H9 (cell line): Measurements from ENCODE around the gene PPP1R16B. TPM values are rescaled to one million over a fixed set of nuclear protein-coding genes. Genes with fewer than 3 reads are reported as not detected.

ENCODE experiments used
- DNase-seq: peaks from one replicate; pipeline ENCODE4 v3.0.0-alpha.2; 2017
- H2AFZ ChIP-seq: one replicate; pipeline ENCODE4 v1.6.1; 2013; ENCODE audit warnings: mild to moderate bottlenecking, low read length, control low read depth, moderate library complexity
- H2AK5ac ChIP-seq: 2 replicates; pipeline ENCODE4 v1.6.1; 2013; ENCODE audit warnings: low read length, control low read depth, mixed read lengths; ENCODE audit not compliant: insufficient read length
- H2BK120ac ChIP-seq: one replicate; pipeline ENCODE4 v1.6.1; 2013; ENCODE audit warnings: low read depth, mild to moderate bottlenecking, low read length, control low read depth, inconsistent platforms; ENCODE audit not compliant: poor library complexity, severe bottlenecking
- H2BK12ac ChIP-seq: 2 replicates; pipeline ENCODE4 v1.6.1; 2013; ENCODE audit warnings: low read length, control low read depth, mixed read lengths, low read depth; ENCODE audit not compliant: insufficient read length
- H2BK15ac ChIP-seq: 2 replicates; pipeline ENCODE4 v1.6.1; 2013; ENCODE audit warnings: low read depth, low read length, control low read depth
- H2BK20ac ChIP-seq: one replicate; pipeline ENCODE4 v1.6.1; 2013; ENCODE audit warnings: low read depth, mild to moderate bottlenecking, low read length, control low read depth, inconsistent platforms; ENCODE audit not compliant: poor library complexity, severe bottlenecking
- H2BK5ac ChIP-seq: 2 replicates; pipeline ENCODE4 v1.6.1; 2013; ENCODE audit warnings: low read length, control low read depth, mixed read lengths; ENCODE audit not compliant: insufficient read length
- H3K14ac ChIP-seq: 2 replicates; pipeline ENCODE4 v1.6.1; 2013; ENCODE audit warnings: low read length, control low read depth; ENCODE audit not compliant: insufficient read depth
- H3K18ac ChIP-seq: 2 replicates; pipeline ENCODE4 v1.6.1; 2013; ENCODE audit warnings: low read depth, mild to moderate bottlenecking, mixed read lengths, low read length, control low read depth; ENCODE audit not compliant: insufficient read length
- H3K23ac ChIP-seq: 2 replicates; pipeline ENCODE4 v1.6.1; 2013; ENCODE audit warnings: low read length, control low read depth, mixed read lengths, low read depth; ENCODE audit not compliant: insufficient read length
- H3K23me2 ChIP-seq: 2 replicates; pipeline ENCODE4 v1.6.1; 2013; ENCODE audit warnings: low read depth, mild to moderate bottlenecking, mixed read lengths, low read length, control low read depth; ENCODE audit not compliant: insufficient read length, poor library complexity, severe bottlenecking
- H3K27ac ChIP-seq: 2 replicates; pipeline ENCODE4 v1.5.1; 2013; ENCODE audit warnings: low read length, control low read depth, mixed read lengths, low read depth; ENCODE audit not compliant: insufficient read length
- H3K27me3 ChIP-seq: 2 replicates; pipeline ENCODE4 v1.6.1; 2013; ENCODE audit warnings: low read length, control low read depth, inconsistent platforms; ENCODE audit not compliant: insufficient read depth
- H3K4ac ChIP-seq: 2 replicates; pipeline ENCODE4 v1.6.1; 2013; ENCODE audit warnings: low read depth, mild to moderate bottlenecking, control low read depth, inconsistent platforms, low read length, moderate library complexity
- H3K4me1 ChIP-seq: 2 replicates; pipeline ENCODE4 v1.6.1; 2013; ENCODE audit warnings: low read length, control low read depth, inconsistent platforms; ENCODE audit not compliant: insufficient read depth
- H3K4me2 ChIP-seq: 2 replicates; pipeline ENCODE4 v1.6.1; 2013; ENCODE audit warnings: low read length, control low read depth, mixed read lengths; ENCODE audit not compliant: insufficient read length, insufficient read depth
- H3K56ac ChIP-seq: 2 replicates; pipeline ENCODE4 v1.6.1; 2013; ENCODE audit warnings: low read depth, mild to moderate bottlenecking, mixed read lengths, low read length, control low read depth; ENCODE audit not compliant: insufficient read length
- H3K79me1 ChIP-seq: 2 replicates; pipeline ENCODE4 v1.6.1; 2013; ENCODE audit warnings: low read depth, mild to moderate bottlenecking, moderate library complexity, low read length, control low read depth, inconsistent platforms; ENCODE audit not compliant: insufficient read depth, poor library complexity, severe bottlenecking
- H3K79me2 ChIP-seq: 2 replicates; pipeline ENCODE4 v1.6.1; 2013; ENCODE audit warnings: low read length, control low read depth, inconsistent platforms; ENCODE audit not compliant: insufficient read depth
- H3K9ac ChIP-seq: 2 replicates; pipeline ENCODE4 v1.6.1; 2013; ENCODE audit warnings: low read length, control low read depth, mixed read lengths; ENCODE audit not compliant: insufficient read length; ENCODE audit errors: extremely low read depth
- H3K9me3 ChIP-seq: one replicate; pipeline ENCODE4 v1.6.1; 2013; ENCODE audit warnings: low read depth, low read length, inconsistent platforms; ENCODE audit not compliant: control insufficient read depth
- H3T11ph ChIP-seq: one replicate; pipeline ENCODE4 v1.6.1; 2013; ENCODE audit warnings: mild to moderate bottlenecking, low read length, control low read depth, inconsistent platforms
- H4K20me1 ChIP-seq: one replicate; pipeline ENCODE4 v1.6.1; 2013; ENCODE audit not compliant: control insufficient read depth, insufficient read length, insufficient read depth
- H4K5ac ChIP-seq: 2 replicates; pipeline ENCODE4 v1.6.1; 2013; ENCODE audit warnings: low read depth, mild to moderate bottlenecking, mixed read lengths, low read length, control low read depth; ENCODE audit not compliant: insufficient read length
- H4K8ac ChIP-seq: replicated peaks from 2 replicates; pipeline ENCODE4 v1.6.1; 2013; ENCODE audit warnings: low read length, control low read depth, mixed read lengths, low read depth; ENCODE audit not compliant: insufficient read length
- H4K91ac ChIP-seq: 2 replicates; pipeline ENCODE4 v1.6.1; 2013; ENCODE audit warnings: low read depth, mild to moderate bottlenecking, moderate library complexity, mixed read lengths, low read length, control low read depth; ENCODE audit not compliant: insufficient read length
- H3K27ac Mint-ChIP-seq, 3 experiments: 2 replicates in 2 of 3; 3 replicates in 1 of 3; pipeline ENCODE4 v1.8.0; 2020 to 2021; ENCODE audit warnings: mixed read lengths in 3 of 3, mild to moderate bottlenecking in 1 of 3, moderate library complexity in 1 of 3
- H3K27me3 Mint-ChIP-seq: 2 replicates; pipeline ENCODE4 v1.8.0; 2021; ENCODE audit warnings: low read depth, mild to moderate bottlenecking, moderate library complexity, mixed read lengths
- H3K36me3 Mint-ChIP-seq, 3 experiments: 2 replicates in 2 of 3; 3 replicates in 1 of 3; pipeline ENCODE4 v1.8.0; 2020 to 2021; ENCODE audit warnings: low read depth in 3 of 3, mixed read lengths in 3 of 3; ENCODE audit not compliant: insufficient read depth in 1 of 3
- H3K4me1 Mint-ChIP-seq, 2 experiments: 2 replicates each; pipeline ENCODE4 v1.8.0; 2020; ENCODE audit warnings: mixed read lengths in 2 of 2
- H3K4me3 Mint-ChIP-seq, 2 experiments: 2 replicates in 1 of 2; 3 replicates in 1 of 2; pipeline ENCODE4 v1.8.0; 2020 to 2021; ENCODE audit warnings: mild to moderate bottlenecking in 2 of 2, mixed read lengths in 2 of 2, moderate library complexity in 1 of 2
- H3K9me3 Mint-ChIP-seq, 2 experiments: 2 replicates in 1 of 2; 3 replicates in 1 of 2; pipeline ENCODE4 v1.8.0; 2020; ENCODE audit warnings: mild to moderate bottlenecking in 2 of 2, mixed read lengths in 2 of 2, moderate library complexity in 1 of 2
- WGBS: extraction: QIAGEN DNeasy Blood & Tissue Kit; methylation state at CpG from one replicate; pipeline ENCODE4 v1.1.7; 2013; ENCODE audit warnings: missing lambda C conversion rate, low lambda C conversion rate, mixed read lengths; ENCODE audit not compliant: insufficient read length; ENCODE audit errors: extremely low coverage; 5-methylcytosine and 5-hydroxymethylcytosine counted together
- total RNA-seq: library from RNA; stranded (reverse); gene quantifications from 2 replicates; pipeline ENCODE4 v1.2.1, GENCODE V29; 2021
- TF ChIP-seq, protein P1 (sequence below): fragments of 200-600 bp; sonication (generic); conservative IDR thresholded peaks from 3 replicates; pipeline ENCODE4 v1.8.0; 2021; ENCODE audit warnings: antibody characterized with exemption, mild to moderate bottlenecking

PPP1R16B gene
- total RNA-seq, 1 experiment from 2014 or later = 8.2 TPM

DNA sequence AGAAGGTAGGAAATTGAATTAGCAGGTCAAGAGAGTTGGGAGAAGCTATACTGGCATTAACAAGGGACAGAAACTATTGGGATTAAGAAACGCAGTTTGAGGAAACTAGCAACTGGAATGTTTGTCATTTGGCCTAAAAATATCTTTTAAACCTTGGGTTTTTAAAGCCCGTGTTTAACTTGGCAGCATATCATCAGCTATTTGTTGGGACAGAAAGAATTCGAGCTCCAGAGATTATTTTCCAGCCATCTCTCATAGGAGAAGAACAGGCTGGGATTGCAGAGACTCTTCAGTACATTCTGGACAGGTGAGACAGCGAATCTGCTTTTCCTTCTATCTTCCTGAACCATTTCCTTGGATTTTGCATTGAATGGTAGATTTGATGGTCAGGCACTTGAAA lies 39.4 kb upstream of the PPP1R16B start:
- H2BK15ac ChIP-seq = no peak overlapping the region
- Mint-ChIP-seq H3K36me3 (peaks cover 8 to 75% (median 42%) of the 10 kb centered on the region in 3 experiments; a peak in 6 of 7 replicates), H3K27ac (no peak overlapping the region; a peak in 2 of 7 replicates), H3K9me3 (no peaks in the 10 kb centered on the region; a peak in 1 of 5 replicates), H3K4me3 (no peak overlapping the region), H3K27me3 (no peaks in the 10 kb centered on the region), H3K4me1 (peaks cover 2% of the 10 kb centered on the region in 2 experiments; a peak in 1 of 4 replicates)
- no peak overlapping the region for H2BK5ac ChIP-seq
- H3K4me1 ChIP-seq = no peaks in the 10 kb centered on the region
- H3K4me2 ChIP-seq = no peak overlapping the region
- H3K27ac ChIP-seq = no peak overlapping the region
- H3K56ac ChIP-seq = no peak overlapping the region
- no peaks in the 10 kb centered on the region for H3K27me3 ChIP-seq
- no peak overlapping the region for H2BK12ac ChIP-seq
- H2BK120ac ChIP-seq = no peak overlapping the region
- H4K8ac ChIP-seq = no peak overlapping the region
- no peak overlapping the region for H3K23ac ChIP-seq
- H2AFZ ChIP-seq = no peak overlapping the region
- H3K4ac ChIP-seq = no peak overlapping the region
- TF ChIP-seq, protein P1, sequence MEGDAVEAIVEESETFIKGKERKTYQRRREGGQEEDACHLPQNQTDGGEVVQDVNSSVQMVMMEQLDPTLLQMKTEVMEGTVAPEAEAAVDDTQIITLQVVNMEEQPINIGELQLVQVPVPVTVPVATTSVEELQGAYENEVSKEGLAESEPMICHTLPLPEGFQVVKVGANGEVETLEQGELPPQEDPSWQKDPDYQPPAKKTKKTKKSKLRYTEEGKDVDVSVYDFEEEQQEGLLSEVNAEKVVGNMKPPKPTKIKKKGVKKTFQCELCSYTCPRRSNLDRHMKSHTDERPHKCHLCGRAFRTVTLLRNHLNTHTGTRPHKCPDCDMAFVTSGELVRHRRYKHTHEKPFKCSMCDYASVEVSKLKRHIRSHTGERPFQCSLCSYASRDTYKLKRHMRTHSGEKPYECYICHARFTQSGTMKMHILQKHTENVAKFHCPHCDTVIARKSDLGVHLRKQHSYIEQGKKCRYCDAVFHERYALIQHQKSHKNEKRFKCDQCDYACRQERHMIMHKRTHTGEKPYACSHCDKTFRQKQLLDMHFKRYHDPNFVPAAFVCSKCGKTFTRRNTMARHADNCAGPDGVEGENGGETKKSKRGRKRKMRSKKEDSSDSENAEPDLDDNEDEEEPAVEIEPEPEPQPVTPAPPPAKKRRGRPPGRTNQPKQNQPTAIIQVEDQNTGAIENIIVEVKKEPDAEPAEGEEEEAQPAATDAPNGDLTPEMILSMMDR = no peak
- no CpG with 5 or more reads among the region's 4 CpGs for WGBS
- H4K5ac ChIP-seq = no peak overlapping the region
- no peak overlapping the region for H2BK20ac ChIP-seq
- H2AK5ac ChIP-seq = no peak overlapping the region
- no peaks in the 10 kb centered on the region; the same call in 1 of the 2 replicates for H3K79me2 ChIP-seq
- no peak for DNase-seq
- H4K20me1 ChIP-seq = no peaks in the 10 kb centered on the region
- H3T11ph ChIP-seq = no peak overlapping the region
- no peaks in the 10 kb centered on the region for H3K79me1 ChIP-seq
- no peak overlapping the region for H3K9ac ChIP-seq
- H3K9me3 ChIP-seq = no peaks in the 10 kb centered on the region
- H4K91ac ChIP-seq = no peak overlapping the region
- no peak overlapping the region for H3K18ac ChIP-seq
- H3K23me2 ChIP-seq = no peaks in the 10 kb centered on the region
- no peak overlapping the region for H3K14ac ChIP-seq
